HepG2 (cell line): ENCODE data around the gene SLC5A6. TPM values are rescaled to one million over a fixed set of nuclear protein-coding genes. Genes with fewer than 3 reads are reported as not detected.

Experiments used
- ATF2 ChIP-seq: sonication (generic); formaldehyde crosslinking; IDR thresholded peaks from 2 replicates; pipeline ENCODE4 v1.4.0; 2020; ENCODE audit warnings: missing genetic modification reagents
- GFI1 ChIP-seq: sonication (generic); formaldehyde crosslinking; IDR thresholded peaks from 2 replicates; pipeline ENCODE4 v1.5.0; 2020; ENCODE audit warnings: missing genetic modification reagents, mild to moderate bottlenecking, borderline replicate concordance
- JUND ChIP-seq: sonication (generic); formaldehyde crosslinking; IDR thresholded peaks from 2 replicates; pipeline ENCODE4 v1.8.0; 2022; ENCODE audit warnings: mild to moderate bottlenecking, missing genetic modification reagents
- KLF15 ChIP-seq: sonication (generic); formaldehyde crosslinking; IDR thresholded peaks from 2 replicates; pipeline ENCODE4 v1.8.1; 2023; ENCODE audit warnings: borderline replicate concordance, mild to moderate bottlenecking, inconsistent platforms, missing genetic modification reagents, mixed read lengths
- MIER2 ChIP-seq: IDR thresholded peaks from 2 replicates; pipeline ENCODE4 v1.6.1; 2016; ENCODE audit warnings: missing biosample characterization, missing genetic modification reagents
- NCOA2 ChIP-seq: sonication (generic); formaldehyde crosslinking; IDR thresholded peaks from 2 replicates; pipeline ENCODE4 v1.8.0; 2022; ENCODE audit warnings: inconsistent platforms
- NFYB ChIP-seq: sonication (generic); formaldehyde crosslinking; IDR thresholded peaks from 2 replicates; pipeline ENCODE4 v1.4.0; 2020; ENCODE audit warnings: missing genetic modification reagents
- PAF1 ChIP-seq: IDR thresholded peaks from 2 replicates; pipeline ENCODE4 v1.6.1; 2016; ENCODE audit warnings: missing genetic modification reagents, missing compliant biosample characterization
- POGZ ChIP-seq: sonication (generic); formaldehyde crosslinking; IDR thresholded peaks from 2 replicates; pipeline ENCODE4 v1.4.0; 2020; ENCODE audit warnings: mild to moderate bottlenecking, missing genetic modification reagents
- REPIN1 ChIP-seq: sonication (generic); formaldehyde crosslinking; IDR thresholded peaks from 2 replicates; pipeline ENCODE4 v1.8.0; 2022; ENCODE audit warnings: missing genetic modification reagents, low read depth, mild to moderate bottlenecking, borderline replicate concordance
- SALL2 ChIP-seq: sonication (generic); formaldehyde crosslinking; IDR thresholded peaks from 2 replicates; pipeline ENCODE4 v1.8.1; 2023; ENCODE audit warnings: mild to moderate bottlenecking, missing genetic modification reagents, inconsistent platforms
- SMC3 ChIP-seq: IDR thresholded peaks from 2 replicates; pipeline ENCODE4 v1.6.1; 2011; ENCODE audit warnings: low read length, improper control_type of control experiment
- ZGPAT ChIP-seq: IDR thresholded peaks from 2 replicates; pipeline ENCODE4 v1.6.1; 2016; ENCODE audit warnings: mild to moderate bottlenecking
- ZNF318 ChIP-seq: sonication (generic); formaldehyde crosslinking; IDR thresholded peaks from 2 replicates; pipeline ENCODE4 v1.4.0; 2020; ENCODE audit warnings: mild to moderate bottlenecking, missing genetic modification reagents
- ZNF777 ChIP-seq: sonication (generic); formaldehyde crosslinking; IDR thresholded peaks from 2 replicates; pipeline ENCODE4 v1.4.0; 2020; ENCODE audit warnings: missing genetic modification reagents
- polyA plus RNA-seq, 8 experiments: library from polyadenylated mRNA; depleted of rRNA in 3 of 8; stranded (reverse) in 7 of 8; unstranded in 1 of 8; fragments of >200 nt; fragmentation: Illumina TruSeq in 4 of 8; extraction: Trizol in 4 of 8; gene quantifications; 2 replicates each; pipeline versions ENCODE4 v1.2.1 to v1.2.3, GENCODE V29; 2011 to 2016; ENCODE audit warnings: low read depth in 4 of 8, missing spikeins in 1 of 8, mixed read lengths in 1 of 8; ENCODE audit not compliant: insufficient read depth in 1 of 8
- total RNA-seq, 5 experiments: library from RNA; depleted of rRNA; stranded (reverse); fragments of >200 nt; fragmentation: Illumina TruSeq; extraction: Trizol; gene quantifications; 2 replicates each; pipeline ENCODE4 v1.2.3, GENCODE V29; 2016; ENCODE audit warnings: low read depth in 1 of 5

SLC5A6 gene
- total and polyA plus RNA-seq, 2 of the 13 experiments (the other 11 are each of a cell fraction or from before 2014, with no cell fraction given), result 135 to 417 TPM

- TF ChIP-seq NCOA2 (CRISPR knock-in tag), result 0 out of 2 replicates have a peak, but pooled peaks have one; percentile 7
- 0 out of 2 replicates have a peak, but pooled peaks have one; percentile 57 for TF ChIP-seq ATF2 (CRISPR knock-in tag)
- TF ChIP-seq SMC3, result peak; percentile 100
- TF ChIP-seq POGZ (CRISPR knock-in tag), result 0 out of 2 replicates have a peak, but pooled peaks have one; percentile 21
- 0 out of 2 replicates have a peak, but pooled peaks have one; percentile 43 for TF ChIP-seq GFI1
- TF ChIP-seq MIER2 (CRISPR knock-in tag), result 0 out of 2 replicates have a peak, but pooled peaks have one; percentile 17
- TF ChIP-seq KLF15 (CRISPR knock-in tag), result no peak
- no peak for TF ChIP-seq ZNF318 (CRISPR knock-in tag)
- no peak for TF ChIP-seq ZNF777 (CRISPR knock-in tag)
- TF ChIP-seq JUND, result no peak
- no peak for TF ChIP-seq PAF1
- TF ChIP-seq SALL2 (CRISPR knock-in tag), result no peak
- TF ChIP-seq REPIN1, result peak; percentile 65; the same call in 1 of the 2 replicates
- TF ChIP-seq NFYB, result no peak
- peak; percentile 54; the same call in 1 of the 2 replicates for TF ChIP-seq ZGPAT (CRISPR knock-in tag)
These were observed 20.8 kb downstream of the SLC5A6 start (continued) for GRCh38 chr2:27191070-27191829.
